HCT116 (cell line): ENCODE measurements around the gene DNAJB8.

Source experiments
- CTCF ChIP-seq, 3 experiments: fragments of 200-600 bp in 1 of 3; sonication (generic) in 1 of 3; IDR thresholded peaks in 2 of 3; conservative IDR thresholded peaks in 1 of 3; 2 replicates each; pipeline ENCODE4 v1.5.1; 2012 to 2017; ENCODE audit warnings: low read depth in 2 of 3, low read length in 2 of 3, antibody characterized with exemption in 1 of 3, borderline replicate concordance in 1 of 3, control low read depth in 1 of 3, mild to moderate bottlenecking in 1 of 3, mixed read lengths in 1 of 3, mixed run types in 1 of 3, moderate library complexity in 1 of 3; ENCODE audit not compliant: insufficient read depth in 1 of 3
- EZH2 ChIP-seq: fragments of 200-600 bp; sonication (generic); IDR thresholded peaks from 2 replicates; pipeline ENCODE4 v1.6.1; 2017; ENCODE audit warnings: antibody characterized with exemption, mixed run types
- EZH2phosphoT487 ChIP-seq: fragments of 200-600 bp; IDR thresholded peaks from 2 replicates; pipeline ENCODE4 v1.6.1; 2018; ENCODE audit warnings: antibody characterized with exemption, borderline replicate concordance
- MAX ChIP-seq: IDR thresholded peaks from 2 replicates; pipeline ENCODE4 v1.6.1; 2012
- RAD21 ChIP-seq: IDR thresholded peaks from 2 replicates; pipeline ENCODE4 v1.6.1; 2012; ENCODE audit warnings: low read depth, mild to moderate bottlenecking
- ZFX ChIP-seq: fragments of 450-650 bp; IDR thresholded peaks from 2 replicates; pipeline ENCODE4 v1.6.1; 2017

- TF ChIP-seq EZH2 (no peak), EZH2phosphoT487 (no peak), MAX (no peak), CTCF (IDR thresholded peaks at IDR 0.05 in 2 of 3, conservative IDR thresholded peaks at IDR 0.05 in 1 of 3; ENCODE audit: borderline replicate concordance in 1 of 3, insufficient read depth in 1 of 3, low read depth in 2 of 3, low read length in 2 of 3) (no peak; a peak in 1 of 6 replicates), ZFX (no peak), RAD21 (no peak)
These were observed 31.5 kb upstream of the DNAJB8 start for GRCh38 chr3:128498127-128498626.
